Large intestine (tissue), 12 donors: ENCODE results near the gene DCTN2. TPM values are rescaled to one million over a fixed set of nuclear protein-coding genes. Genes with fewer than 3 reads are reported as not detected.
A peak's percentile ranks its signal among the peaks of the same experiment; 100 is the strongest.
"Not testable (repeated sequence)": the region's sequence is repeated elsewhere in the genome, so short reads cannot be mapped to it uniquely, and the experiment has no call there.

Experiments
- DNase-seq, 2 donors: peaks; one replicate each; pipeline versions ENCODE4 v3.0.0 to v3.0.0-alpha.2; 2013
- H3K27ac ChIP-seq: one replicate; pipeline ENCODE4 v1.5.1; 2013; ENCODE audit warnings: low read length
- H3K27me3 ChIP-seq: 2 replicates; pipeline ENCODE4 v1.6.1; 2013; ENCODE audit warnings: low read length; ENCODE audit not compliant: control insufficient read depth, insufficient read depth
- H3K36me3 ChIP-seq: 2 replicates; pipeline ENCODE4 v1.6.1; 2013; ENCODE audit warnings: low read length; ENCODE audit not compliant: control insufficient read depth, insufficient read depth
- H3K4me1 ChIP-seq: one replicate; pipeline ENCODE4 v1.6.1; 2013; ENCODE audit warnings: low read length; ENCODE audit not compliant: control insufficient read depth, insufficient read depth
- H3K4me3 ChIP-seq: one replicate; pipeline ENCODE4 v1.5.1; 2013; ENCODE audit warnings: low read length
- H3K9me3 ChIP-seq: one replicate; pipeline ENCODE4 v1.6.1; 2013; ENCODE audit warnings: mild to moderate bottlenecking, low read depth, low read length, moderate library complexity; ENCODE audit not compliant: control insufficient read depth
- WGBS: methylation state at CpG from one replicate; pipeline ENCODE4 v1.1.5; 2013; ENCODE audit warnings: low lambda C conversion rate; ENCODE audit not compliant: insufficient coverage; 5-methylcytosine and 5-hydroxymethylcytosine counted together
- long read RNA-seq, 11 donors: transcript quantifications; one replicate each; lab custom pipeline, GENCODE V29; 2026
- polyA plus RNA-seq: library from polyadenylated mRNA; unstranded; fragments of 120-200 nt; gene quantifications from one replicate; pipeline ENCODE4 v1.2.1, GENCODE V29; 2013

Gene DCTN2
- 136 TPM for polyA plus RNA-seq
- long read RNA-seq, donor 1, transcript DCTN2-209 (14 exons, 2,061 nt) = major isoform, 9 of 12 reads
- long read RNA-seq, donor 1, partial matches to known transcripts = 0 of 12 reads
- long read RNA-seq, donor 1, other reads (novel, unspliced or antisense) = 0 of 12 reads
- long read RNA-seq, donor 2, transcript DCTN2-209 (14 exons, 2,061 nt) = major isoform, 14 of 23 reads
- long read RNA-seq, donor 2, partial matches to known transcripts = 0 of 23 reads
- long read RNA-seq, donor 2, other reads (novel, unspliced or antisense) = 5 of 23 reads
- long read RNA-seq, donor 3 = 0 reads
- long read RNA-seq, donor 4, partial matches to known transcripts = 0 of 1 reads
- long read RNA-seq, donor 4, other reads (novel, unspliced or antisense) = 0 of 1 reads
- long read RNA-seq, donor 5, transcript DCTN2-209 (14 exons, 2,061 nt) = major isoform, 9 of 11 reads
- long read RNA-seq, donor 5, partial matches to known transcripts = 0 of 11 reads
- long read RNA-seq, donor 5, other reads (novel, unspliced or antisense) = 0 of 11 reads
- long read RNA-seq, donor 6, transcript DCTN2-209 (14 exons, 2,061 nt) = major isoform, 16 of 28 reads
- long read RNA-seq, donor 6, transcript DCTN2-207 (5 exons, 566 nt) = minor isoform, 7 of 28 reads
- long read RNA-seq, donor 6, partial matches to known transcripts = 0 of 28 reads
- long read RNA-seq, donor 6, other reads (novel, unspliced or antisense) = 5 of 28 reads
- long read RNA-seq, donor 7, transcript DCTN2-209 (14 exons, 2,061 nt) = major isoform, 17 of 22 reads
- long read RNA-seq, donor 7, partial matches to known transcripts = 0 of 22 reads
- long read RNA-seq, donor 7, other reads (novel, unspliced or antisense) = 0 of 22 reads
- long read RNA-seq, donor 8, transcript DCTN2-207 (5 exons, 566 nt) = minor isoform, 8 of 38 reads
- long read RNA-seq, donor 8, transcript DCTN2-209 (14 exons, 2,061 nt) = major isoform, 15 of 38 reads
- long read RNA-seq, donor 8, partial matches to known transcripts = 0 of 38 reads
- long read RNA-seq, donor 8, other reads (novel, unspliced or antisense) = 13 of 38 reads
- long read RNA-seq, donor 9, transcript DCTN2-209 (14 exons, 2,061 nt) = major isoform, 10 of 27 reads
- long read RNA-seq, donor 9, partial matches to known transcripts = 0 of 27 reads
- long read RNA-seq, donor 9, other reads (novel, unspliced or antisense) = 12 of 27 reads
- long read RNA-seq, donor 10, transcript DCTN2-209 (14 exons, 2,061 nt) = major isoform, 20 of 31 reads
- long read RNA-seq, donor 10, partial matches to known transcripts = 0 of 31 reads
- long read RNA-seq, donor 10, other reads (novel, unspliced or antisense) = 5 of 31 reads
- long read RNA-seq, donor 11, transcript DCTN2-209 (14 exons, 2,061 nt) = major isoform, 11 of 15 reads
- long read RNA-seq, donor 11, partial matches to known transcripts = 0 of 15 reads
- long read RNA-seq, donor 11, other reads (novel, unspliced or antisense) = 0 of 15 reads

- peaks cover 39% of the 10 kb centered on the region for H3K27me3 ChIP-seq
- H3K36me3 ChIP-seq = peaks cover 5% of the 10 kb centered on the region
- no CpG with 5 or more reads among the region's 56 CpGs for WGBS
- DNase-seq = peak; percentile 96 to 97
- H3K27ac ChIP-seq = peak within 1 kb of the TSS; percentile 80
- peaks cover 14% of the 10 kb centered on the region for H3K4me1 ChIP-seq
- H3K4me3 ChIP-seq = peak within 1 kb of the TSS; percentile 100
- H3K9me3 ChIP-seq = no peaks in the 10 kb centered on the region
Measured at GRCh38 chr12:57546438-57547287, at the start of gene DCTN2. TSS of gene DCTN2 (minus strand) at chr12:57547192. CDS start at chr12:57547063, 129 bp downstream.

- Histone ChIP-seq H3K27me3 (peaks cover 2% of the 10 kb centered on the region), H3K4me3 (no peak overlapping the region), H3K27ac (no peak overlapping the region), H3K4me1 (peaks cover 8% of the 10 kb centered on the region), H3K36me3 (peaks cover 18% of the 10 kb centered on the region), H3K9me3 (no peaks in the 10 kb centered on the region)
- WGBS = no CpG with 5 or more reads among the region's 4 CpGs
- DNase-seq = no peak
Measured at GRCh38 chr12:57593187-57593586, 46.2 kb upstream of the DCTN2 start.

- Histone ChIP-seq H3K4me1 (peaks cover 8% of the 10 kb centered on the region), H3K36me3 (peaks cover 16% of the 10 kb centered on the region), H3K4me3 (no peak overlapping the region), H3K9me3 (no peaks in the 10 kb centered on the region), H3K27ac (no peak overlapping the region), H3K27me3 (peaks cover 7% of the 10 kb centered on the region)
- no CpG with 5 or more reads among the region's 2 CpGs for WGBS
- no peak for DNase-seq
Measured at GRCh38 chr12:57592551-57593165, 45.7 kb upstream of the DCTN2 start.

GRCh38 chr12:57591782-57592325, 44.9 kb upstream of the DCTN2 start:
- 0% methylated on average over 1 of the region's 10 CpGs for WGBS
- no peaks in the 10 kb centered on the region for H3K9me3 ChIP-seq
- DNase-seq = no peak
- H3K4me1 ChIP-seq = peaks cover 8% of the 10 kb centered on the region
- peaks cover 16% of the 10 kb centered on the region for H3K36me3 ChIP-seq
- peak overlapping the region; percentile 22 for H3K27ac ChIP-seq
- peaks cover 10% of the 10 kb centered on the region for H3K27me3 ChIP-seq
- peak overlapping the region; percentile 88 for H3K4me3 ChIP-seq

GRCh38 chr12:57590864-57591781, 44.1 kb upstream of the DCTN2 start, which contains the start of gene PIP4K2C:
TSS of gene PIP4K2C (plus strand) at chr12:57591192. CDS start at chr12:57591290, 98 bp downstream.
- Histone ChIP-seq H3K27me3 (peaks cover 15% of the 10 kb centered on the region), H3K27ac (peak within 1 kb of the TSS; percentile 52), H3K36me3 (peaks cover 11% of the 10 kb centered on the region), H3K4me3 (peak within 1 kb of the TSS; percentile 88), H3K4me1 (peaks cover 8% of the 10 kb centered on the region), H3K9me3 (no peaks in the 10 kb centered on the region)
- DNase-seq = peak; percentile 86 to 90
- 0% methylated on average over 2 of the region's 69 CpGs for WGBS

GRCh38 chr12:57590479-57590863, 43.5 kb upstream of the DCTN2 start:
- Histone ChIP-seq H3K4me3 (peak overlapping the region; percentile 88), H3K36me3 (peaks cover 4% of the 10 kb centered on the region)
- WGBS = no CpG with 5 or more reads among the region's 2 CpGs

GRCh38 chr12:57588951-57589610, 42.1 kb upstream of the DCTN2 start:
- not testable (repeated sequence) for H3K4me1 ChIP-seq, H3K27ac ChIP-seq, H3K4me3 ChIP-seq, DNase-seq, H3K9me3 ChIP-seq, H3K36me3 ChIP-seq
- WGBS = 92% methylated on average over 2 of the region's 15 CpGs
- H3K27me3 ChIP-seq = peaks cover 29% of the 10 kb centered on the region

More at GRCh38 chr12:57590479-57590863, 43.5 kb upstream of the DCTN2 start:
- no peak for DNase-seq
- H3K27ac ChIP-seq = peak overlapping the region; percentile 52
- peaks cover 8% of the 10 kb centered on the region for H3K4me1 ChIP-seq
- peaks cover 21% of the 10 kb centered on the region for H3K27me3 ChIP-seq
- no peaks in the 10 kb centered on the region for H3K9me3 ChIP-seq
